Measurements from ENCODE around the gene SPATS2.

Gene SPATS2

DNA sequence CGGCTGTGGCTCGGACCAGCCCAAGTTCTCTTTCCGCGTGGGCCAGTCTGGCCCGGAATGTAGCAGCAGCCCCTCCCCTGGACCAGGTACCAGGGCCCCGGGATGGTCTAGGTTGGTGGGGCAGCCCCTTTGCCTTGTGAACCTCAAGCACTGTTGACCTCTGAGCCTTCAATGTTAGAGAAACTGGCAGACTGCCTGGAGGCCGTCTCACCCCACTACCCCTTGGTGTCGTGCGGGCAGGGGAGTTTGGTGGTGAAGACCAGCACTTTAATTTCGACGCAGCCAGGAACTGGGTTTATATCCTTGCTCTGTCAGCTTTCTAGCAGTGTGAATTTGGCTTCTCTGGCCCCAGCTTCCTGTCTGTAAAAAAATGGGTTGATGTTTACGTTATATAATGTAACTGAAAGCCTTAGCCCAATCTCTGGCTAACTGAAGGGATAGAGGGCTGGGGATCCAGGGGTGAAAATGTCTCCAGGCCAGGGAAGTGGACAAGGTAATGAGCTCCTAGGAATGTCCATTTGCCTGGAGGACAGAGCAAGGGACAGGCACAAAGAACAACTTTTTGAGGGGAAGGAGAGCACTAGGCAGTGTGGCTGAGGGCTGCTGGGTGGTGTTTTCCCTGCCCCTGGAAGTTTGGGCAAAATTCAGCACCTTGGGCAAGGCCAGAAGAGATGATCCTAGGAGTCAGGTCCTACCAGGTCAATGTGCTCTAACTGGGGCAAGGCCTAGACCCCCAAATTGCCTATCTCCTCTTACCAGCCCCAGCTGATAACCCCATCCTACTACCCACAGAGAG lies 189.3 kb downstream of the SPATS2 start:
- no peak for DNase-seq (ENCODE audit: low read depth)

DNA sequence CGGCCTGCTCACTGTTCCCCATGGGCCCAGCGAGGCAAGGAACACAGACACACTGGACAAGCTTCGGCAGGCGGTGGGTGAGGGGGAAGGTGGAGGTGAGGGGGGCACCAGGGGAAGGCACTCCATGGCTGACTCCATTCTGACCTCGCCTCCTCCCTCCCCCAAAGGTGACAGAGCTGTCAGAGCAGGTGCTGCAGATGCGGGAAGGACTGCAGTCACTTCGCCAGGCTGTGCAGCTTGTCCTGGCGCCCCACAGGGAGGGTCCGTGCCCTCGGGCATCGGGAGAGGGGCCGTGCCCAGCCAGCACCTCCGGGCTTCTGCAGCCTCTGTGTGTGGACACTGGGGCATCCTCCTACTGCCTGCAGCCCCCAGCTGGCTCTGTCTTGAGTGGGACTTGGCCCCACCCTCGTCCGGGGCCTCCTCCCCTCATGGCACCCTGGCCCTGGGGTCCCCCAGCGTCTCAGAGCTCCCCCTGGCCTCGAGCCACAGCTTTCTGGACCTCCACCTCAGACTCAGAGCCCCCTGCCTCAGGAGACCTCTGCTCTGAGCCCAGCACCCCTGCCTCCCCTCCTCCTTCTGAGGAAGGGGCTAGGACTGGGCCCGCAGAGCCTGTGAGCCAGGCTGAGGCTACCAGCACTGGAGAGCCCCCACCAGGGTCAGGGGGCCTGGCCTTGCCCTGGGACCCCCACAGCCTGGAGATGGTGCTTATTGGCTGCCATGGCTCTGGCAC lies 190.1 kb downstream of the SPATS2 start:
- DNase-seq (ENCODE audit: low read depth), result no peak

DNA sequence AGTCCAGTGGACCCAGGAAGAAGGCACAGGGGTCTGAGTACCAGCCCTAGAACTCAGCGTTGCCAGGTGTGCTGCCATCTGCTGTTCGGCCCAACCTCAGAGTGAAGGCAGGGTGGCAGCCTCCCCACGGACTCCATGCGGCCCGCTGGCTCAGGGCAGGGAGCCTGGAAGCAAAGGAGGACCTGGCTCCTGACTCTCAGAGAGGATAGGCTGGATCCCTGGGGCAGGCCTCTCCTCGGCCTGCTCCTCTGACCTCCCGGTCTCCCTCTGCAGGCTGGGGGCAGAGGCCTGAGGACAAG lies 190.6 kb downstream of the SPATS2 start:
- DNase-seq (ENCODE audit: low read depth), result no peak

DNA sequence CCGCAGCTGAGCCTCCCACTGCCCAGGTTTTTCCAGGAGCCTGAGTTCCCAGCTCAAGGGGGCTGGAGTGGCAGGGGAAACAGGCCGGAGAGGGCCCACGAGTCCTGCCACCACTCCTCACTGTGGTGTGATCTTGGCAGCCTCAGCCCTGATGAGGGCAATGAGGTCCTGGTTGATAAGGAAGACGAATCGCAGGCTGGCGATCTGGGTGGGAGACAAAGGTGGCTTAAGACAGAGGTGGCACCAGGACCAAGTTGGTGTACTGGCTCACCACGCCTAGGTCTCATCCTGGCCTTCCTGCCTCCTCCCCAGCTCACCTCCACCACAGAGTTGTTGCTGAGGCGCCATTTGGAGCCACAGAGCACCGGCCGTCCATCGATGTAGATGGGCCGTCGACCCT lies 191.3 kb downstream of the SPATS2 start:
- no peak for DNase-seq (ENCODE audit: low read depth)

DNA sequence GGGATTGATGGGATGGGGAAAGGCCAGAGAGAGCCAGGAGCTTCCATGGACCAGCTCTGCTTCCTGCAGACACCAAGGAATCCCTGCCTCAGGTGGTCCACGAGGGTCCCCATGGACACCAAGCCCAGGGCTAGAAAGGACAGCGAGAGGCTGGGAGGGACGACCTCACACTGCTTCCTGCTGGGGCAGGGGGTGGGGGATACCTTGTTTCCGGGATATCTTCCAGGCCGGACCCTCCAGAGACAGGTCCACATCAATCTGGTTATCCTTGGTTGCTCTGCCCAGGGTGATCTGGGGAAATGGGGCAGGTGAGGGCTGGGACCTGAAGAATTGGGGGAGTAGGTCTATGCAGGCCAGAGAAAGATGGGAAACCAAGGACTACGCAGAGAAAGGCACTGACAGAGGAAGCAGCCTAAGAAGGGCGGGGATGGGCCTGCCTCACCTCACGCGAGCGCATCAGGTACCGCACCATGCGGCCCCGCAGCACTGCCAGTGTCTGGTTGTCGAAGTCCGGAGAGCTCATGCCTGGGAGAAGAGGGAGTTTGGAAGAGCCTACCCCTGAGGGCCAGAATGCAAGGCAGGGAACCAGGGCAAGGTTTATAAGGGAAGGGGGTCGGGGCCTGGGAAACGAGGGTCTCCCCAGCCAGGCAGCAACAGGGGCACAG lies 191.9 kb downstream of the SPATS2 start:
- no peak for DNase-seq (ENCODE audit: low read depth)

DNA sequence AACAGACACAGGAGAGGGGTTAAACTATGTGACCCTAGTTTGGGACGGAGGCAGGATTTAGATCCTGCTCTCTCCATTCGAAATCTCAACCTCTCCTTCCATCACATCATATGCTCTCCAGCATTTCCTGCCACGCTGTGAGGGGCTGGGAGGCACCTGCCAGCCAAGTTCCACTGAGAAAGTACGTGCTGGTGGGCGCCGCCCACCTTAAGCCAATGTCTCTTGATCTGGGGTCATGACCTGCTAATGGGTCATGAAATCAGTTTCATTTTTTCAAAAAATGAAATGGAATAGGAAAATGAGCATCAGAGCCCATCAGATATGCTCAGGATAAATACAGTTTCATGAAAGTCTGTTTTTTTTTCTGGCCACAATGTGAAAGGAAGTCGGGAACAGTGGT lies 193.4 kb downstream of the SPATS2 start:
- no peak for DNase-seq (ENCODE audit: low read depth)

DNA sequence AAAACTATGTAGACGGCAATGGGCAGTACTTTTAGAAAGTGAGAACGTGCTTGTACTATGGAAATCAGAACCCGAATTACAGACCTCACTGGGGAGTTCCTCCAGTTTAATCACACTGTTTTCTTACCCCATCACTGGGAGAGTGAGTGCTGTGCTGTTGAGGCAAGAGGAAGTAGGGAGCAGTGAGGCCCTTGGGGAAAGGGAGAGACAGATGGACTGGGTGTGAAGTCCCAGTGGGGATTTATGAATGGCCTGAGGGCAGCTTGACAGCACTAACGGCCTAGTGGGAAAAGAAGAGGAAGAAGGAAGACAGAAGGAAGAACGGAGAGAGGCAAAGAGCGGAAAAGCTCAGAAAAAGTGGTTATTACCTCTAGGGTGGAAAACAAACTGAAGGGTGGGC lies 195.0 kb downstream of the SPATS2 start:
- DNase-seq (ENCODE audit: low read depth), result no peak

DNA sequence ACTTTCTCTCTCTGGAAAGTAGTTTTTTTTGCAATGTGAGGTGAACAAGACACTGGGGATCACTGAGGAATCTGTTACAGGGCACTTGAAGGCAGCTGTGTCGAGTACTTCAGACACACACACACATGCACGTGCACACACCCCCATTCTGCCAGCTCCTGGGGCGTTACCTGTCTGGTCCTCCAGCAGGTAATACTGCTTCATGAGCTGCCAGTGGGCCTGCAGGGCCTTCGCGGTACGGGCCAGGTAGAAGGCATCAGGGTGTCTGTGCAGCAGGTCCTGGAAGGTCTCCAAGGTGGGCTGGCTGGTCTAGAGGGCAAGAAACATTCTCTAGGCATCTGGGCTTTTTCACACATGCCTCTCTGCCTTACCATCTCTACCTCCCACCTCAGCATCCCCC lies 195.6 kb downstream of the SPATS2 start:
- no peak for DNase-seq (ENCODE audit: low read depth)

DNA sequence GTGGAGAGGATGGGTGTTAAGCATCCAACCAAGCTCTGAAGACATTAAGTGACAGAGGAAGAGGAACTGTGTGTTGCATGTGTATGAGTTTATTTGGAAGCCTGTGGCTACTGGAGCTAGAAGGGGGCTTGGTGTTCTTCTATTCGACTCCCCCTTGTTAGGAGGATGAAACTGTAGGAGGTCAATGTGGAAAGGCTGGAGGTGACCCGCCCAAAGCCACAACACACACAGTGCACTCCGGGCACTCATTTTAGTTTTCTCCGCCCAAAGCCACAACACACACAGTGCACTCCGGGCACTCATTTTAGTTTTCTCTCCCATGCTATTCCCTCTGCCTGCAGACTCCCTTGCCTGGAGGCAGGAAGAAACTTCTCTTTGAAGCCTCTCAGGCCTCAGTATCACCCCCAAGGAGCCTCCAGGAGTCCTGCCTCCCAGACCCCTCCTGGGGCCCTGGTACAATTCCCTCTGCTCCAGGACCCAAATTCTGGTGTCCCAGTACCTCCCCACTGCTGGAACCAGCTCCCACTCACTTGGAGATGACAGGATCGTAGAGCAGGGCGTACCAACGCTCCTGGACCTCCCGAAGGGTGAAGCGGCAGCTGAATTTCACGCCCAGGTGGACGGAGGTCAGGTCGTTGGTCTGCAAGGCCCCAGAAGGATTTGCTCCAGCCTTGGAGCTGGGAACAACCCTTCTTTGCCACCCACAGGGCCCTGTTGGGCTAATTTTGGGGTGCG lies 196.9 kb downstream of the SPATS2 start:
- no peak for DNase-seq (ENCODE audit: low read depth)

DNA sequence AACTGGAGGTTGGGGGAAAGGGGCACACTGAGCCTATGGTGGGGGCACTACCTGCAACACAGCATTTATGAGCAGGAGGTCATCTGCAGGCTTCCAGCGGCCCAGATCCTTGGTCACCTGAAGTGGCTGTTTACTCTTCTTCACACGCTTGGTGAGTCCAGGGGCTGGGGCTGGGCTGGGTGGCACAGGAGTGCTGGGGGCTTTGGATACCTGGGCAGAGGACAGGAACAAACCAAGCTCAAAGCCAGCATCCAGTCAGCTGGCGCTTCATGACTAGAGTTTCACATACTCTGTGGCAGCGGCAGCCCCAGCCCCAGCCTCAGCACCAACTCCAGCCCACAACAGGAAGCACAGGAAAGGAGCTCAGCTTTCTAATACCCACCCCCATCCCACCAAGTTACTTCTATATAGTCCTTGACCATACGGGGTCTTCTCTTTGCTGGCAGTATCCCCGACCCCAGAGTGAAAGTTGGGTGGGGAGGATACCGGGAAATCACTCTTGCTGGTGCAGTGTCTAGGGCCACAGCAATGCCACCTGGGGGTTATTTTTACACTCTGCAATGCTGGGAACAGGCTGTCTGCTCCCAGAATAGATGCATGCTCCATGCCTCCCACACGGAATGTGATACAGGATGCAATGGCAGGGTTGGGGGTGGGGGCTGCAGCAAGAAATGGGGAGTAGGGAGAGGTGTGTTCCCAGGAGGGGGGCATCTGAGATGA lies 197.6 kb downstream of the SPATS2 start:
- DNase-seq (ENCODE audit: low read depth), result no peak

DNA sequence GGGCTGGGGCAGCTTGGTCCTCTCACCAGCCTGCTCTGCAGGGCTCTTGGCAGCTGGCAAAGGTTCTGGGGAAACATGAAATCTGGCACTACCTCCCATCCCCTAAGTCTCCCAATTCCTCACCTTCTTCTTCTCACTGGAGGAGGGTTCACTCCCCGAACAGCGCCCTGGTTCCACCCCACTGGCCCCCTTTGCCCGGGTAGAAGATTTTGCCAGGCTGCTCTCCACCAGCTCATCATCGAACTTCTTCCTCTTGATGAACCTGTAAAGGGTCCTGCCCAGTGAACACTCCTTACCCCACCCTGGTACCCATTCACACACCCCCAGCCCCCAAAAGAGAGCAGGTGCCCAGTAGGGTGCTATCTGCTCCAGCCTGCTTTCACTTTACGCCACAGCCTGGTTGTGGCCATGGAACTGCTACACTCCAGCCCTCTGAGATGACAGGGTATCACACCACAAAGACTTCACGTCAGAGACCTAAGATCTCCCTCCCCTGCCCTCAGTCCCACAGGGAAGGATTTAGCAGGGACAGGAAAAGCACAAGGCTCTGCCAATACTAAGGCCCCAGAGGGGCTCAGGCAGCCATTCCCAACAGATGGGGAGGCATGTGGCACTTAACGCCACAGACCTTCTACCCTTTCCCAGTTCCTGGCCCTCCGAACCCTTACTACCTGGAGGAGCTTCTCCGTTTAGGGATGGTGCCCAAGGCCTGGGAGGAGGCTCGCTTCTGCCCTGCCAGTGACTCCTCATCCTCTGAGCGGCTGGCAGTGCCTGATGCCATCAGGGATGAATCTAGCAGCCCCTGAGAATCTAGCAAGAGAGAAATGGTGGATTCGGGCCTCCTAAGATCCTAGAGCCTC lies 198.4 kb downstream of the SPATS2 start:
- no peak for DNase-seq (ENCODE audit: low read depth)

DNA sequence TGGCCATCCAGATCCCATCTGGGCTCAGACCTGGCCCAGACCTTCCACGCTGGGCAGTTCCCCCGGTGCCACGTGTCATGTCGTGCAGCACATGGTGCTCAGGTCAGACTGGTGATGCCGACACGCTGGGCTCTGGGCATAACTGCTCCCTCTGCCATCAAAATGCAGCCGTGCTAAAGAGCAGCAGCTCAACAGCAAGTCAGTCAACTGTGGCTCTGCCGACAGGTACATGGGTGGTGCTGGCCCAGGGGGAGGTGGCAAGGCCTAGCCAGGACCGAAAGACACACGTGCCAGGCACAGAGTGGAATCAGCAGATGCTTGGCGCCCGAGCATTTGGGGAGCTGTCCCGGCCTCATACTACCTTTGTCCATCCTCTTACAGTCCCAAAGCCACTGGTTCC lies 199.1 kb downstream of the SPATS2 start:
- no peak for DNase-seq (ENCODE audit: low read depth)

DNA sequence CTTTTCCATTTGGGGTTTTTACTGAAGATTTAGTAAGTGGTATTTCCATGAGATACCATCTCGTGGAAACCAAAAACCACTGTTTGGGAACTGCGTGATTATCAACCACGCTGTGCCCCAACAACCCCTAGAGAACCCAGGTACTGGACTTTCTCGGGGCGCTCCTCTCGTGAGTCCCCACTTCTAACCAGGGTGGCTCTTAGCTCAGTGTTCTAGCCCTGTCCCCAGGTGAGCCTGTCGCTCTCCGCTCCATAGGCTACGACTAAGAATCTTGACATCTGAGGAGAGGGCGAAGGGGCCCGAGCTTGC lies 200.0 kb downstream of the SPATS2 start:
- DNase-seq (ENCODE audit: low read depth), result no peak

DNA sequence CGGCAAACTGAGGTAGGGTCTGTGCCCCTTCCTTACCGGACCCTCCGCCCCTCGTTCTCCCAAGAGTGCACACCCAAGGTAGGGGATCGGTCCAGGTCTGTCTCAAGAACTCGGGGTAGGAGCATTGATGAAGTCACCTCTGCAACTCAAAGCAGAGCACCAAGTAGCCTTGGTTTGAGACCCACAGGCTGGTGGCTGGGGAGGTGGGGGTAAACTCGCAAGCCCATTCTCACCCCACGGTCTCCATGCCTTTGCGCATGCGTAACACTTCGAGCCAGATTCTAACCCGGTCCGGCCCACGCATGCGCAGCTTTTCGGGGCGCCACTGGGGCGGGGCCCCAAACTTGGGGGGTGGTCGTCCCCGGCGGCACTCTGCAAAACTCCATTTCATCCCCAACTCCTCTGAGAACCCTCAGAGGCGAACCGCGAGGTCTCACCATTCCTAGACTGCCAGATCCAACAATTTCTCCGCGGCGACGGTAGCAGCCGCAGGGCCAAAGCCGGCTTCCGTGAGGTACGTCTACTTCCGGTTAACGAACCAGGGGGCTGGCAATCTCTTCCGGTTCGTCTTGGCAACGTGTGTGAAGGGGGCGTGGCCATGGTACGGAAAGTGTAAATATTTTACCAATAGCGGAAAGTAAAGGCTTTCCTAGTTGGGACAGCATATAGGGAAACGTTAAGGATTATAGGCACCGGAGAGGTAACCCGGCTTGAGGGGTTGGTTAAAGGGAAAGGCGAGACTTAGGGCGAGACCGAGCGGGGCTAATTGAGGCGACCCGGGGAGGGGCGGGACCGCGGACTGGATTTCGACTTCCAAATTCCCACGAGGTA lies 200.6 kb downstream of the SPATS2 start, which contains the start of gene MCRS1:
Gene MCRS1 (minus strand): TSS at position 532 of the 831 bp plus-strand sequence. CDS start 1,411 bp downstream, outside the sequence.
- DNase-seq (ENCODE audit: low read depth), result peak; percentile 44

DNA sequence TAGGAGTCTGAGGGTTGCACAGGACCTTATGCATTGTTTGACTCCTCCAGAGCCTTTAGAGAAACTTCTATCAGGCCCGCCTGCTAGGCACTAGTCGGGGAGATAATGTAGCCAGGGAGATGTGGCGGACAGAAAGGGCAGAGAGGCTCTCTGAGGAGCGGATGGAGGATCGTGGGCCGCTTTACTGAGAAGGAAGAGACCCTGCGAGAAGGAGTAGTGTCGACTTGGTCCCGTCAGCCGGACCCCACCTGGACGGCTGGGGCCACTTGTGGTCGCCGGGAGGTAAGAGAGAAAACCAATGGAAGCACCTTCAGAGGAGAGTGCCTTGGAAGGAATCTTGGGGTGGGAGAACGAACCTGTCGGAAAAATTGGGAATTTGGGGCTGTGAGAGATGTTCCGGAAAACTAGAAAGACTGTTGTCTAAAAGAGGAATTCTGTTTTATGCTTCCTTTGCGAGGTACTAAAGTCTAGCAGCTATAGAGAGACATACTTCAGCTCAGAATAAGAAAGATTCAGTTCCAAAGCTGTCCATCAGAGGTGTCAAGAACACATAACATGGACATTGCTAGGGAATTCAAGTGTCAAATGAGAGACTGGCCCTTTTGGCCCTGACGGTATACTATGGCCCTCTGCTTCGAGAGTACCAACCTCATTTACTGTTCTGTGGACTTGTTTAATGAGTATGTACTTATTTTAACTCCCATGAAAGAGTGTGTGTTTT lies 201.3 kb downstream of the SPATS2 start:
- DNase-seq (ENCODE audit: low read depth), result no peak
